ENCODE data around the gene TGM2.

Gene TGM2

DNA sequence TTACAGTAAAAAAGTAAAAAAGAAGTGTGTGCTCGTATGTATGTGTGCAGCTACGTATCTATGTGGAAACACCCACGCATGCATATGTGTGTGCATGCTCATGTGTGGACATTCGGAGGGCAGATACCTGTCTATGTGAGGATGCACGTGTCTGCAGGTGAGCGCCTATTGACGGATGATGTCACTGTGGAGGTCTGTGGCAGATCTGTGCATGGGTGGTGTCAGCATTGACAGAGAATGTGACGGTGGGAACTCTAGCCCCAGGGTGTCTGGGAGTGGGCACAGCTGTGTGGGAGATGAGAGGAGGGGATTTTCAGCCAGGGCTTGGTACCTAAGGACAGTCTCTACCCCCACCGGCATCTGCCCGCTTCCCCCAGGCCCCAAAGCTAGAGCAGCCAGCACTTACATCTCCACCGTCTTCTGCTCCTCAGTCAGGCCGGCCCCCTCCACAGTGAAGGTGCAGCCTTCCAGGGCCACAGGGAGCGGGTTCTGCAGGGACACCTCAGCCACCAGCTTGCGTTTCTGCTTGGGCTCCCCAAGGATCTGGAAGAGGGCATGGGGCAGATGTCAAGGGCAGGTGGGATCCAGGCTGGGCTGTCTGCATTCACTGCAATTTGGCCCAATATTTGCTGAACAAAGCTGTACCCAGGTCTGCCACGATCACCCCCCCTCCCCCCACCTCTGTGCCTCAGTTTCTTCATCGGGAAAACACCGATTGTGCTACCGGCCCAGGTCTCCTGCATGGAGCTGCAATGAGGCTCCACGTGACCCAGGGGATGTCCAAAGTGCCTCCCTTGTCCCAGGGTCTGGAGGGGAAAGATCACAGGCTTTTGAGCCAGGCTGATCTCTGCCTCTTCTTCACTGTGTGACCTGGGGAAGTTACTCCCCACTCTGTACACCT lies 34.1 kb downstream of the TGM2 start:
- DNase-seq (ENCODE audit: low spot score) = no peak

DNA sequence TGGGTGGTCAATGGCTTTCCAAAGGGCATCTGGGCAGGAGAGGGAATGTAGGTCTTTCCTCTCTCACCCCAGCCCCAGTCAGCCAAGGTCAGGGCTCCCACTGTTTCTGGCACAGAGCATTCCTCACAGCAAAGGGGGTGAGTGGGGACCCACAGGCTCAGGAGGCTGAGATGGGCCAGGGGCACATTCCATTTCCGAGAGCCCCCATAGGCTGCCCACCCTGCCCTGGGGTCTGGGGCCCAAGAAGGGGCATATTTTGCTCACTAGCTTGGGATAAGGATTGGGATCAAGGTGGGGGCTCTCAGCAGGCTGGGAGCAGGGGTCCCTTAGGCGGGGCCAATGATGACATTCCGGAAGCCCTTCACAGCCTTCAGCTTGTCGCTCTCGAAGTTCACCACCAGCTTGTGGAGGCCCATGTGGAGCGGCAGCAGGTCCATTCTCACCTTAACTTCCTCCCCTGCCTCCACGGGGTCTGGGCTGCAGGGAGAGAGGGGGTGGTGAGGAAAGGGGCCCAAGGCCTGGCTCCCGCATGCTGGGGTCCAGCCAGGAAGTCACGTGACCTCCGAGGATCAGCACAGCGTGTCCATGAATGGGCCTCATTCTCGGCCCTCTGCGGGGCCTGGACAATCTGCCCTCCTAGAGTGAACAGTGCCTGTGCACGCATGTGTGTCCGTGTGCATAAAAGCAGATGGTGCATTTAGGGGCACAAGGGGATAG lies 35.0 kb downstream of the TGM2 start:
- no peak for DNase-seq (ENCODE audit: low spot score)

DNA sequence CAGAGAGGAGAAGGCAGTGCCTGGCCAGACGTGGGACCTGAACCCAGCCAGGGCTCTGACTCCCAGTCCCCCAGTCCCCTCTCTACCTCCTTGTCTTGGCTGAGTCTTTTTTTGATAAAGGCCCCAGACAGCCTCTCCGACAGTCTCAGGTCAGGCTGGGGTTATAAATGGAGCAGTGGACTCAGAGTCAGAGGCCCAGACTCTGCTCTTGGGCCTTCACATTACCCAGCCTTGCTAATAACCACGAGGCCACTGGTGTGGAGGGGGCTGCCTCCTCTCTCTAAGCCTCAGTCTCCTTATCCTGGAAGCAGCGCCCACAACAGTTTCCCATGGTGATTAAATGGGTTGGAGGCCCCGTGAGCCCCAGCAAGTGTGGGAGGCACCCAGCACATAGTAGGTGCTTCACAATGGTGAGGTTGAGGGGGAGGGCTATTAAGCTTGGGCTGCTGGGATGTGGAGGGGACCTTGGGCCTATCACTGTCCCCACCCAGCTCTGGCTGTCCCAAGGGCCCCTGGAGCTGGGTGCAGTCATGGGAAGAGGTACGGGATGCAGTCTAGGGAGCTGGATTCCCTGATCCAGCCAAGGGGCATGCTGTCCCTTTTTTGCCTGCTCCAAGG lies 35.7 kb downstream of the TGM2 start:
- DNase-seq (ENCODE audit: low spot score) = no peak

DNA sequence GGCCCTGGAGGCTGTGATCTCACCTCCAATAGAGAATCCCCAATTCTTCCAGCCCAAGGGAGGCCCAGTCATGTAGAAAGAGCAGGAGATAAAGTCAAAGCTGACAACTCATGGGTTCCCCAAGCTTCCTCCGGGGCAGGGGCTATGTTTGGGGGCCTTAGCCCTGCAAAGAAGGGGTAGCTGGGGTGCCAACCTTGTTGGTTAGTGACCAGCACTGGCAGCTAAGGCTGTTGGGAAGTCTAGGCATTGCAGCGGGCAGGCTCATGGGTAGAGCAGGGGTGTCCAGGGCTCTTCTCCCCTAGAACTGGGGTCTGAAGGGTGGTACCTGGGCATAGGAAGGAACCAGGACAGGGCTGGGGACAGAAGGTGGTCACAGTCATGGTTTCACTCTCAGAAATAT lies 36.4 kb downstream of the TGM2 start:
- no peak for DNase-seq (ENCODE audit: low spot score)

DNA sequence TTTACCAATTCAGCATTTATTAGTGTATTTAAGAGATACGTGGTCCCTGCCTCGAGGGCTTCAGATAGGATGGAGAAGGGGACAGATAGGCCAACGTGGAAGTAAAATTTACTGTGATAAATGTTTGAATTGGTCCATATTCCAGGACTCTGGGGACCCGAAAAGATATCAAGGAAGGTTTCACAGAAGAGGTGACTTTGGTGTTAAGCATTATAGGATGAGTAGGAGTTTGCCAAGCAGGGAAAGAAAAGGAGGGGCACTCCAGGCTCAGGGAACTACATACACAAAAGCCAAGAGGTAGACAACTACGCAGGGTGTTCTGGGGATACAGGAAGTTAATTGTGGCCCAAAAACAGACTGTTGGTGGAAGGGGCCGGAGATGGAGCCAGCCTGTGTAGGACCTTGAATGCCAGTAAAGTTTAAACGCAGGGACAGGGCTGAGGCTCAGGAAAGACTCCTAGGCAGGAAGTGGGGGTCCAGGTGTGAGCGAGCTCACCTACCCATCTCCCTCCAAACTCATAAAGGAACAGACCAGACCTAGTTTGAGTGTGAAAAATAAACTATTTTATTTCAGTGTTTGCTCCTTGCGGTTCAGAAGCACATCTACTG lies 37.0 kb downstream of the TGM2 start:
- no peak for DNase-seq (ENCODE audit: low spot score)

DNA sequence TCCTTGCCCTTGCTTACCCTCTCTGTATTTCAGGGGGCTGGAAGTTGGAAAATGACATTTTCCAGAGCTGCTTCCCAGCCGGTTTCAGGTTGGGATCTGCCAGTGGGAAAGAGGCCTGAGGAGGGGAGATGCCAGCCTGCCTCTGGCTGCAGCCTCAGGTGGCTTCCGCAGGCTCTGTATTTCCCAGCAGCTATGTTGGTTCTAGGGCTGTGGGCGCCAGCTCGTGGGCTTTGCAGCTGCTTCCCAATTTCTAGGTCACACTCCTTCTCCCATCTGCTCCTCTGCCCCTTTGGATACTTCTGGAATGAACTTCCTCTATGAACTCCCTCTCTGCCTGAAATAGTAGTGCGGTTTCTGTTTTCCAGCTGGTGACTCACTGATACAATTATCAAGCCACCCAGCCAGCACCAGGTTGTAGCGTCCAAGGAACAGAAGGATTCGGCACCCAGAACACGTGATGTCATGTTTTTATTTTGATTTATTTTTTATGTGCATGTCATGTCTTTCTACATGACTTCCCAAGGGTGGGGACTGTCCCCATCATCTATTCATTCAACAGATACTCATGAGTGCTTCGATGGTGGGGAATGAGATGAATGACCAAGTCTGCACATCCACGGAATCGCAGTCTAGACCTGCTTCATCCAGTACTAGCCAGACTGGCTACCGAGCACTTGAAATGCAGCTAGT lies 38.0 kb downstream of the TGM2 start:
- DNase-seq (ENCODE audit: low spot score) = no peak

DNA sequence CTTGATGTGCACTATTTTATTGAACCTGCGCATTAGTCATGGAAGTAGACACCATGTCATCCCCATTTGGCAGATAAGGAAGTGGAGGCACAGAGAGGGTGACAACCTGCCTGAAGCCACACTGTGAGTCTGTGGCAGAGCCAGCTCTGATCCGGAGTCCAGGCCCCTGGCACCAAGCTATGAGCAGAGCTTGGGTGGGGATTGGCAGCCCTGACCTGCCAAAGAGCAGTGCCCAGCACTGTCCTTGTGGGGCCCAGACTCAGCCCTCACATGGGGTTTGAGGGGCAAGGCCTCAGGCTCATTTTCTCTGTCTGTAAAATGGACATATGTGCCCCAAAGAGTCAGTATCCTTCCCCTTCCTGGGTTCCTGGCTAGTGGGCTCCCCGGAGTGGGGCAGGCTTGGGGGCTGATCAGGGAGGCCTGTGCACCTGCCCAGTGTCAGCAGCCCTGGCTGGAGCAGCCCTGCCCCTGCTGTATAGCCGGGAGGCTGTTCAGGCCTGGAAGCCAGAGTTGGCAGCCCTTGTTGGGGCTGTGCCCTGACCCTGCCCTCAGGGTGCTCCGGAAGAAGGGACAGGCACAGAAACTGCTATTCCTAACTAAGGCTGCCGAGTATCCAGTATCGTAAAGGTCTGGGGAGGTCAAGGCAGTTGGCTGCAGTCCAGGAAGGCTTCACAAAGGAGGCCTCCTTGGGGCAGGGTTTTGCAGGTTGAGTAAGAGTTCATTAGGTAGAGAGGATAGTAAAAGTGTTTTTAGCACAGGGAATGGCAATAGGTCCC lies 38.7 kb downstream of the TGM2 start:
- DNase-seq (ENCODE audit: low spot score) = no peak

DNA sequence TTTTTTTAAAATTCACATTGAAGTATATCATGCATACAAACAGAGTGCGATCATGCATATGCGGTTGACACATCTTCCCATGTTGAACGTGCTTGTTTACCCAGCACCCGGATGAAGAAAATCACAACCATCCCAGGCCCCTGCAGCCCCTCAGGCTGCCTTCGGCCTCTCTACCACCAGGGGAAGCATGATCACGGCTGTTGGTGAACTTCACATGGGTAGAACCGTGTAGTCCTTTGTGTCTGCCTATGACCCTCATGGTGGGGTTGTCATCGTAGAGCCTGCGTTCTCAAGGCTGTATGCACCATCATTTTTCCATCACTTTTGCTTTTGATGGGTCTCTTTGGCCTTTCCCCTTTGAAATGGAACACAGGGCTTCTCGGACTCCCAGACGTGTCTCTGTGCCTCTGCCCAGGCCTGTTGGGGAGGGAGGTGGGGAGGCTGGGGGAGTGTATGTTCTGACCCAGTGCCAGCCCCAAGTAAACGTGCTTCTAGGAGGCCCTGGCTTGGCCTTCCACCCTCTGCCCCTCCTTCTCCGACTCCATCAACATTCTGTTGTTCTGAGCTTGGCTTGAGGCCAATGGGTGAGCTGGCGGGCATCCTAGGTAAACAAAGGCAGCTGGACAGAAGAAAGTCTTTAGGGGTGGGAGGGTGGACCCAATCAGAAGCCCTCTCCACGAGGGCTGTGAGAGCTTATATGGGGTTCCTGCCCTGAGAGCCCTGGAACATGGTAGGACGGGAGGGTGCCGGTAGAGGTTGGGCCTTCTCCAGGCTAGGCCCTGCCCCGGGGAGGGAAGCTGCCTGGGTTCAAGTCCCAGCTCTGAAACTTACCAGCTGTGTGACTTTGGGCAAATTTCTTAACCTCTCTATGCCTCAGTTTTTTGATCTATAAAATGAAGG lies 39.7 kb downstream of the TGM2 start:
- DNase-seq (ENCODE audit: low spot score) = no peak

DNA sequence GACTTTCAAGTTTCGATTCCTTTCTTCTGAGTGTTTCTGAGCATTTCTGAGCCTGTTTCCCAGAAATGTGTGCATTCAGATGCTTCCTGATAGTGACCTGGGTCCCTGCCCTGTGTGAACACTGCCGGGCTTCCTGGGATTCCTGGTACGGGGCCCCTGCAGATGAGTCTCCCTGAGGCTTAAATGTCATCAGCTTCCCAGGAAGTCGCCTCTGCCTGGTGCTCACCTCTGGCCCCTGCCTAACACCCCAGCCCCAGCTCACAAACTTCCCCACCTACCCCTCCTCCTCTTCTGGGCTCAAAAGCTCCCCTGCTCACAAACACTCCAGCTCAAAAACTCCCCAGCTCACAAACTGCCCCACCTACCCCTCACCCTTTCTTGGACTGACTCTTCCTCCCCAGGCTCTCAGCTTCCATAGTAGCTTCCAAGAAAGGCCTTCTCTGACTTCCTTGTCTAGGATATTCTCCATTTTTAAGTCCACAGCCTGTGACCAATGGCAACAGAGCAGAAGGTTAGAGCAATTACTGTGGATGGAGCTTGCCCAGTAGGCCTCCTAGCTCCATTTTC lies 42.0 kb downstream of the TGM2 start:
- no peak for DNase-seq (ENCODE audit: low spot score)

DNA sequence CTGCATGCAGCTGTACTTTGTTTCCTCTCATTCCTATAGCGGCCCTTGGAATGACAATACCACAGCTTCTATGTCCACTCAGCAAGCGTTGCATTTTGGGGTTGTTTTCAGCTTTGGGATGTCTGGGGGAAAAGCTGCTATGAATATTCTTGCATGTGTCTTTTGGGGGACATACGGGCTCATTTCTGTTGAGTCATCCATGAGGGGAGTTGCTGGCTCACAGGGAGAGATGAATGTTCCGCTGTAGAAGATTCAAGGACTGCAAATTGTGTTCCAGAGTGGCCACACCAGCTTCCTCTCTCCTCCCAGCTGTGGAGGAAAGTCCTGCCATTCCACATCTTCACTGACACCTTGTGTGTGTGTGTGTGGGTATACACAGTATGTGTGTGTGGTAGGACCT lies 43.3 kb downstream of the TGM2 start:
- DNase-seq (ENCODE audit: low spot score) = no peak

DNA sequence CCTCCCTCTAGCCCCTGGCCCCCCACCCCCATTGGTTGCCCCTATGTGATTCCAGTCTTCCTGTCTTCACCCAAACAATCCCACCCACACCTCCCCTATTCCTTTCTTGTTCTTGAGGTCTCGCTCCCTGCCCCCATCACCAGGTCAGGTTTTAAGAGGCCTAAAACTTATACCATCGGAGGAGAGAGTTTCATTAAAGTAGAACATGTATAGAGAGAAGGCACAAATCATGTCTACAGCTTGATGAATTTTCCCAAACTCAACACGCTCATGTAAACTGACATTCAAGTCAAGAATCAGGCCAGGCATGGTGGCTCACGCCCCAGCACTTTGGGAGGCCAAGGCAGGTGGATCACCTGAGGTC lies 44.5 kb downstream of the TGM2 start:
- no peak for DNase-seq (ENCODE audit: low spot score)

DNA sequence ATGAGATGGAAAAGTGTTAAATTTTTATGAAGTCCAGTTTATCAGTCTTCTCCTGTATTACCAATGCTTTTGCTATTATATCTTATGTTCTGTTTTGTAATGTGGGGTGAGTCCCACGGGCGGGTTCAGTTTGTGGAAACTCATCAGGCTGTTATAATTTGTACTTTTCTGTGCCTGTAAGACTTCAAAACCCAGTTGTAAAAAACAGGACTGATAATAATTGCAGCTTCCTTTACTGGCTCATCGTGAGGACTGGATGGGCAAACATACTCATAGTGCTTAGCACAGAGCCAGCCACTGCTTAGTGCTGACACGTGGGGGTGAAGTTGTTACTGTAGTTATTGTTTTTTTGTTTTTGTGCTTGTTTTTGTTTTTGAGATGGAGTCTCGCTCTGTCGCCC lies 45.6 kb downstream of the TGM2 start:
- DNase-seq (ENCODE audit: low spot score) = no peak

DNA sequence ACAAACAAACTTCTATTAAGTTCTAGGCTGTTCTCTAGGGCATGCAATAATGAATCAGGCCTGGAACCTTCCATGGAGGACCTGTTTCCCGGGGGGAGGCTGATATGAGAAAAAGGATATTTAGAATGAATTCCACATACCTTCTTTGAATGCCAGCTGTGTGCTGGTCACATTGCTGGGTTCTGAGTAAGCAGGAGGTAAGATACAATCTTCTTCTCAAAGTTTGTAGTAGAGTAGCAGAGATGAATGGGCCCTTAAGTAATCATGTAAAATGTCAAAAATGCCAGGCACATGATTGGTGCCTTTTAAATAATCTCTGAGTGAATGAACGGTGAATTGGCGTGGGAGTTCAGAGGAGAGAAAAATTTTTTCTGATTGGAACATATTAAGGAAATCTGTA lies 47.4 kb downstream of the TGM2 start:
- no peak for DNase-seq (ENCODE audit: low spot score)

DNA sequence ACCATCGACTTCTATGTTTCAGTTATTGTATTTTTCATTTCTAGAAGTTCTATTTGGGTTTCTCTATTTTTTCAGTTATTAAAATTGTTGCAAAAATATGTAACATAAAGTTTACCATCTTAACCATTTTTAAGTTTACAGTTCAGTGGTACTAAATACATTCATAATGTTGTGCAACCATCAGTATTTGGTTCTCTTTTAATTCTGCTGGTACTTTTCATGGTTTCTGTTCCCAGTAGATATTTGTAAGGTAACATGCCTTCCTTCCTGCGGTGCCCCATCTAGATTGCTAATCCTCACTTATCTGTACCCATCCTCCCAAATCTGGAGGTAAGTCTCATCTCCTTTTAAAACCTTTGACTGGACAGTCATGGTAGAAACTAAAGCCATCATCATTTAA lies 47.9 kb downstream of the TGM2 start:
- DNase-seq (ENCODE audit: low spot score) = no peak

DNA sequence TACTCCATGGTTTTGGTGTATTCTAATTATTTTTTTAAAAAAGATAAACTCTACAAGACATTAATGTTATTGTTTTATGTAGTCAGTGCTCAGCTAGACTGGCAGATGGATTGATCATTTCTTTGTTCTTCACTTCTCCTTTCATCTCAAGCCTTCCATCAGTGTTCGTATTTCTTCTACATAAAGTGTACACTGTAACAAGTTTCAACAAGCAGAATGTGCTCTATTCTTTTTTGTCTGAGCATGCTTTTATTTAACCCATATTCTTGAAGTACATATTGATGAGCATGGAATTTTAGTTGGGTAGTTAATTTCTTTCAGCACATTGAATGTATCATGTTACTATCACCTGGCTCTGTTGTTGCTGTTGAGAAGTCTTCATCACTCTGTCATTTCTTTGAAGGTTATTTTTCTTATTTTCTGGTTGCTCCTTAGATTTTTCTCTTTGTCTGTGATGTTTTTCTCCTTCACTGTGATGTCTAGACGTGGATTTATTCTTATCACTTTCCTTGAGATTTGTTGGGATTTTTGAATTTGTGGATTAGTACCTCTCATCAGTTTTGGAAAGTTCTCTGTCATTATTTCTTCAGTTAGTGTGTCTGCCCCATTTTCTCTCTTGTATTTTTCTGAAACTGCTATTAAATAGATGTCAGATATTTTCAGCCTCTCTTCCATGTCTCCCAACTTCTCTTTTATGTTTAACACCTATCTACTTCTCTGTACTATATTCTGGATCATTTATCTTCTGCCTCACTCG lies 48.5 kb downstream of the TGM2 start:
- no peak for DNase-seq (ENCODE audit: low spot score)

DNA sequence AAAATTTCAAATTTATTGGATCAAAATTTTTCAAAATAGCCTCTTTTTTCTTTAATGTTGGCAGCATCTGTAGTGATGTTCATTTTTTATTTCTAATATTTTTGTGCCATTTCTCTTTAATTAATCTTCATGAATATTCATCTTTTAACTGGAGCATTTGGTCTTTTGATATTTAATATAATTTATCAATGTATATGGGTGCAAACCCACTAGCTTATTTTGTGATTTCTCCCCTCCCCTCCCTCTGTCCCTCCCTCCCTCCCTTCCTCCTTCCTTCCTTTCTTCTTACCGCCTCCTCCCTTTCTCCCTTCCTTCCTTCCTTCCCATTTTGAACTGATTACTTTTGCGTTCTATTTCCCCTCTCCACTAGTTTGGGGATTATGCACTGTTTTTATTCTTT lies 49.2 kb downstream of the TGM2 start:
- no peak for DNase-seq (ENCODE audit: low spot score)

DNA sequence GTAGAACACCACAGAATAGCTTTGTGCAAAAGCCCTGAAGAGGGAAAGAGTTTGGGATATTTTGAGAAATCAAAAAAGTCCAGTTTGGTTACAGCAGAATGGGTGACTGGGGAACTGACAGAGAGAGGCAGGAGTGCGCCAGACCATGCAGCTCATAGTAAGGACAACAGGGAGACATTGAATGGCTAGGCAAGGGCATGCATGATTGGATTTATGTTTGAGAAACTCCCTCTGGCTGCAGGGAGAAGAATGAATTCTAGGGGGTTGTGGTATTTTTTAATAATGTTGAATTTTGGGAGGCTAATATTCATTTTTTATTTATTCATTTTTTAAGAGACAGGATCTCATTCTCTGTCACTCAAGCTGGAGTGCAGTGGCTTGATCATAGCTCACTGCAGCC lies 49.9 kb downstream of the TGM2 start:
- DNase-seq (ENCODE audit: low spot score) = no peak

DNA sequence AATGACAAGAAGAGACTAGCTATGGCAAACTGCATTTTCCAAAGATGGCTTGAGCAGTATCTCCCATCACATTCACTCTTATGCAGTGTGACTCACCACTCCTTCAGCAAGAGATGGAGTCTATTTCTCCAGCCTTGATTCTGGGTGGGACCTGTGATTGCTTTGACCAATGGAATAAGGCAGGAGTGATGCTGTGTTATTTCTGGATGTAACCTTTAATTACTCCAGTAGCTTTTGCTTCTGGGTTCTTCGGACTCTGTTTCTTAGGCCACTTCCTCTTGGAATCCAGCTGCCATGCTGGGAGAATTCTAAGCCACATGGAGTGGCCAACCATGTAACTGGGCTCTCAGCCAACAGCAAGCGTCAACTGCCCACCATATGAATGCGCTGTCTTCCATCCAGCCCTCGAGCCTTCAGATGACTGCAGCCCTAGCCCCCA lies 50.7 kb downstream of the TGM2 start:
- no peak for DNase-seq (ENCODE audit: low spot score)
